Embryonic facial prominence (tissue), 1 donor: ENCODE data around the gene PLCB4.

Source experiments
- DNase-seq: peaks from one replicate; pipeline ENCODE4 v3.0.0-alpha.2; 2016; ENCODE audit errors: extremely low spot score

The PLCB4 gene

DNA sequence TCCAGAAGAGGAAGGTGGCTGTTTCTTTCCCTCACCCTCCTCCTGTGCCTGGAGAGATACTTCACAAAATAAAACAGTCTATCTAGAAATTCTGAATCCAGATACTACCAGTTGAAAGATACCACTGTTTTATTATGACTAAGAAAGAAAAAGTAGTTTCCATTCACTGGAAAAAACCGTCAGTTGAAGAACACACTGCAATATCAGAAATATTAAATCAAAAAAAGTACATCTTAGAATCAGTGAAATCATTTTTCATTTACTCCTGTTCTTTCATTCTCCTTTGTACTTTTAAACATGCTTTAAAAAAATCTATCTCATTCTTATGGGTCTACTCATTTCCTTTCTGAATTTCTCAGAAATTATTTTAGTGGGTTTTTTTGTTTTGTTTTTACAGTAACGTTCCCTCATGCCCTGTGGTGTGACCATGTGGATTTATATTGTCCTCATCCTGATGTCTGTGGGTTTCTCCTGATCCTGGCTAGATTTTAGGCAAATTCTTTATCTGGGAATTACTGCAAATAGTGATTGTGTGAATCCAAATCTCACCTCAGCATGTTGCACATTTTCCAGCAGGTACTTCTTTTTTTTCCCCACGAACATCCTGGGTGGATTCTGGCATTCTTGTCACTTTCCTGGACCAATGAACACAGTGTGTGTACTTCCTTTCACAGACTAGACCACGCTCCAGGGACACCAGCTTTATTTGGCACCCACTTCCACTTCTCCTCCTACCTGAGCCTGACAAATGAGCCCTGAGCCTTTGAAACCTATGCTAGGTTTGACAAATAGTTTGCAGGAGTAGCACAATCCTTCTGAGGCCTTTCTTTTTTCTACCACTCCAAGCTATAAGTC is 331.5 kb downstream of the PLCB4 start:
- DNase-seq = no peak

DNA sequence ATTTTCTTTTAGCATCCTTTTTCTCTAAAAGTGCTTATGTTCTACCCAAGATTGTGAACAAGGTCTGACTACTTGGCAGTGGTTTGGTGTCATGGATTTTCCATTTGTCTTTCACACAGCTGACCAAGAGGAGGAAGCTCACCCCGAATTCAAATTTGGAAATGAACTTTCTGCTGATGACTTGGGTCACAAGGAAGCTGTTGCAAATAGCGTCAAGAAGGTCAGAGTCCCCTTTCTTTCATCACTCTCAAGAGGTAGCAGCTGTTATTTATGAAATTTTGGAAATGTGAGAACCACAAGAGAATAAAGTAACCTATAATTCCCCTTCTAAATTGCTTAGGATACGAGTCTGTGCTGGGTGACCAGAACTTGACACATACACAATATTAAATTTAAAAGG is 332.5 kb downstream of the PLCB4 start:
- no peak for DNase-seq

DNA sequence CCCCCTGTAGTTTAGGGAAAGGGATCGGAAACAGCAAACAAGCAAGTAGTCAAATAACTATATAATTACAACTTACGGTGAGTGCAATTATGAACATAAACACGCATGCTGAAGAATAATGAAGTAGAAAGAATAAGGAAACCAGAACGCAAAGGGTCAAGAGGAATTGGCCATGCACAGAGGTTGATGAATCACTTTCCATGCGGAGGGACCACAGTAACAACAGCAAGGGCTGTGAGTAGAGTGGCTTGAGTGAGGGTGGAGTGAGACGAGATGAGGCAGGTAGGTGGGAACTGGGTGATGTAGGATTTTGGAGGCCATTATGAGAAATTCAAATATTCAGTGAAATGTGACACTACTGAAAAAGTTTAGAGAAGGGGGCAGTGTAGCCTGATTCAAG is 333.3 kb downstream of the PLCB4 start:
- no peak for DNase-seq

DNA sequence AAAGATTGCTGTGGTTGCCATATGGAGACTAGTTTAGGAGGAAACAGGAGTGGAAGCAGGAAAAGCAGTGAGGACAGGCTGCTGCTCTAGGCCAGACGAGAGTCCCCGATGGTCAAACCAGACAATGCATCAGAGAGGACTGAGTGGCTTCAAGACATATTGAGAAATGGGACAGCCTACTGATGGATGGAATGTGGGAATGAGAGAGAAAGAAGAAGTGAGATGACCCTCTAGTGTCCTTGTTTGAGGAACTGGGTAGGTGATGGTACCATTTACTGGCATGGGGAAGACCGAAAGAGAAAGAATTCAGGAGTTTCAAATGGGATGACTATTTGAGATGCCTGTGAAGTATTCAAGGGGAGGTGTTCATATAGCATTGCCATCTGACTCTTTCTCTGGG is 333.7 kb downstream of the PLCB4 start:
- no peak for DNase-seq

DNA sequence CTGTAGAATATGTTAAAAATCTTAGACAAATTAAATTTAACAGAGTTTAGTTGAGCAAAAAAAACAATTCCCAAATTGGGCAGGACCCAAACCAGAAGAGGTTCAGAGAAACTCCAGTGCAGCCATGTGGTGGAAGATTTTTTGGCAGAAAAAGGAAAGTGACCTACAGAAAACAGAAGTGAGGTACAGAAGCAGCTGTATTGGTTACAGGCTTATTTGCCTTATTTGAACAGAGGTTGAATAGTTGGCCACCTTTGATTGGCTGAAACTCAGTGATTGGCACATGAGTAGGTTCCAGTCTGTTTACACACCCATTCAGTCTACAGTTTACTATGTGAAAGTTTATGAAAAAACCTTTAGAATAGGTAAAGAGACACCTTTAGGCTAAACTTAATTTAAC is 334.6 kb downstream of the PLCB4 start:
- no peak for DNase-seq

DNA sequence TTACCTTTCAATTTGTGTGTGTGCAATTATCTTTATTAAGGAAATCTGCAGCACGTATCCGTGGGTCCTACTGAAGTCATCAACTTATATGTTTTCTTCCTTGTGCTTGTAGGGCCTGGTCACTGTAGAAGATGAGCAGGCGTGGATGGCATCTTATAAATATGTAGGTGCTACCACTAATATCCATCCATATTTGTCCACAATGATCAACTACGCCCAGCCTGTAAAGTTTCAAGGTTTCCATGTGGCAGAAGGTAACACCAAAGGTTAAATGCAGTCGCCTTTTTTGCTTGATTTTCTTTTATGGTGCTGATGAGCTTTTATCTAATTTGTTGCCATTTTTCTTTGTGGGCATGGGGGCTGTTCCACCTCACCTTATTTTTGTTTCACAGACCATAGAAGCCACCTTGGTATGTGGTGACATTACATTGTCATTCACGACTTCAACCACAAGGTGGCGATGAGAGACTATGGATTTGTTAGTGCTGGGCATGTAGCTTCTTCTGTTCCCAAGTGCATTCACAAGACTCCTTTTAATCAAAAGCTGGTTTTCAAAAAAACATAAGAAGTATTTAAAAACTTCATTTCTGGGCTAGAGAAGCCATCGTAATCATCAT is 339.0 kb downstream of the PLCB4 start:
- DNase-seq = no peak

DNA sequence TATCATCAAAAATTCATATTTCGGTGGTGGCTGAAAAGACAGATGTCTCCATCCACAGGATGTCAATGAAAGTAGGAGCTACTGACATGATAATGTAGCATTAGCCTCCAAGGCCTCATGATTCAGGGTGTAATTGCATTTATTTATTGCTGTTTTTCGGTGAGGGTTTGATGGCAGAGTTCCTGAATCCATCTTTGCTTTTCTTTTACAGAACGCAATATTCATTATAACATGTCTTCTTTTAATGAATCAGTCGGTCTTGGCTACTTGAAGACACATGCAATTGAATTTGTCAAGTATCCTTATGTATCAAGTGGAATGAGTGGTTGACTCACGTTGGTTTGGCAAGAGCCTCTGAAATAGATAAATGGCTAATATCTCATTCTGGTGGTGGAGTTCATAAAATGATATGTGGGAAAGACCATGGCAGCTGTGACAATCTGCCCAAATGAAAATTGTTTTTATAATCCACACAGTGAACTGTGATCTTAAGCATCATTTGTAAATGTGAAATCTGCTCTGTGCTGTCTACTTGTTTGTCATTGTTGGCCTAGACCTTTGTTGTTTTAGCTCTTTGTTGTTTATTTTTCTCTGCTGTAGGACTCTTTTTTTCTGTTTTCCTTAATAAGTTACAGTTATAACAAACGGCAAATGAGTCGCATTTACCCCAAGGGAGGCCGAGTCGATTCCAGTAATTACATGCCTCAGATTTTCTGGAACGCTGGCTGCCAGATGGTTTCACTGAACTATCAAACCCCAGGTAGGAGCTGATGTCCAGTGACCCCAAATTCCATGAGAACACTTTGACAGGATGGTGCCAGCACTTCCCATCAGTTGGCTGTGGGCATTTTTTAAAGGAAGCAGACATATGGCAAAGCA is 339.8 kb downstream of the PLCB4 start:
- DNase-seq = no peak

DNA sequence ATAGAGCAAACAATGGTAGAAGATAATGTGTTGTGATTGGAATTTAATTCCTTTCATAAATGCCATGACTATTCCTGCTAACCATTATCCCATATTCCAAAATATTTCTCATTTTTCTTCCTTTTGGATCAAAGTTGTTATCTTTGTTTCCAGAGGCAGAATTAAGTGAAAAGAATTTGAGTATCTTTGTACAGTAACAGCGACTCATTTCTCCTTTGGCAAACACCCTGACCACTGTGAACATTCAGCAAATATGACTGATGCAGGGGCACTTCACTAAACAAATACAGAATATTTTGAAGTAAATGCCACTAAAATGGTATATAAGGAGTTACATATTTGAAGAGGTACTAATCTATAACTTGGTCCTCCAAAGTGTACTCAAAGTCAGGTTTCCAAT is 340.5 kb downstream of the PLCB4 start:
- no peak for DNase-seq

DNA sequence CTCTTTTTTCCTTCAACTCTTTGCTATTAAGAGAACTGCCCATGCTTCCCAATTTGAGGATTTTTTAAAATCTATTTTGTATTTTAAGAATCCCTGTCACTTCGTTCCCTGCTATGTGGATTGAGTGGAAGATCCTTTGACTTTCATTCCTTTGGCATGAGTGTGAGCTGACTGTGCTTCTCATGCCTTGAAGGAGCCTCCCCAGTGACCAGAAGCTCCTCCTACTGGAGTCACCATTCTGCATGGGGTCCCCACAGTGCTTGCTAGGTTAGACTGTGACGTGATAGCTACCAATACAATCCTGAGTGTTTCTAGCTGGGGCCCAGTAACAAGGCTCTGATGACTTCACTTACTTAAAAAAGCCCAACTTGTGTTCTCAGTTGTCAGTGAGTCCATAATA is 341.1 kb downstream of the PLCB4 start:
- DNase-seq = no peak

DNA sequence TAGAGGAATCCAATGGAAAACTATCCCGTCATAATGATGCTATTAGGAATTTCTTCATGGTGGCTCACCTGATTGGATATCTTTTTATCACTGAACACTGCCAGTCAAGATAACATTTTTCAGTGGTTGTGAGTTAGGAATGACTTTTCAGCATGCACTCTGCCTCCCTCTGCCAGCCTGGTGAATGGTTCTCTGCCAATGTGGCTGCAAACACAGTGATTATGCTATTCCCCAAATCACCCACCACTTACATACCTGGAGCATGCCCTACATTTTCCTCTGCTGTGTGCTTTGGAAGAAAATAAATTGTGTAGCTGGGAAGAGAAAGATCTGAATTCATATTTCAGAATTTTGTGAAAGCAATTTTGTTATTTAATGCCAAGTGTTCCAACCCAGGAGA is 342.9 kb downstream of the PLCB4 start:
- no peak for DNase-seq

DNA sequence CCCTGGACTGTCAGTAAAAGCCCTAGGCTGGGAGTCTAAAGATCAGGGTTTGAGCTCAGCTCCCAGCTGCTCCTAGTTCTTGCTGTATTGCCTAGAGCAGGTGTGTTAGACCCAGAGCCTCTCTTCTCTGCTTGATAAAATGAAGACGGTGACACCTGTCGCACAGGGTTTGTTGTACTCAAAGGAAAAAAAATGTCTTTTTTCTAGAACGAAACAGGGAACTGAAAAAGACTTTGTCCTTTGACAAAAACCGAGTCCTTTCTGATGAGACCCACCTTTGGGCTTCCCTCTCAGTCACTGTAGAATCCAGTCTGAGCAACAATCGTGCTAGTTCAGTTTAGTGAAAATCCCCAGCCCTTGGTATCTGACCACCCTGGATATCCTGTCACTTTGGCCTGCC is 343.4 kb downstream of the PLCB4 start:
- no peak for DNase-seq

DNA sequence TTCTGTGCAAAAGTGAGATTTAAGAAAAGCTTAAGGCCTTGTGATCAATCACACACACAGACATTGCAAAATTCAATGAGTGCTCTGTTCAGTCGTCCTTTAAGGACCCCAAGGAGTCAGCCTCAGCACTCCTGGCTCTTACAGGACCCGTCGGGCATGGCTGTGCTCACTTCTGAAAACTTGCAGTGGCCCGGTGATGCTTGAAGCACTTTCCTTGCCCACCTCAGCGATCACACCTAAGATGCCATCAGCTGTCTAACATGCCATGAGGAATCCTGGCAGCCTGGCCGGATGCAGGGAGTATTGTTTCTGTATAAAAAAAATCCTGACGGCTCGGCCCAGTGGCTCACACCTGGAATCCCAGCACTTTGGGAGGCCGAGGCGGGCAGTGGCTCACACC is 344.1 kb downstream of the PLCB4 start:
- DNase-seq = no peak

DNA sequence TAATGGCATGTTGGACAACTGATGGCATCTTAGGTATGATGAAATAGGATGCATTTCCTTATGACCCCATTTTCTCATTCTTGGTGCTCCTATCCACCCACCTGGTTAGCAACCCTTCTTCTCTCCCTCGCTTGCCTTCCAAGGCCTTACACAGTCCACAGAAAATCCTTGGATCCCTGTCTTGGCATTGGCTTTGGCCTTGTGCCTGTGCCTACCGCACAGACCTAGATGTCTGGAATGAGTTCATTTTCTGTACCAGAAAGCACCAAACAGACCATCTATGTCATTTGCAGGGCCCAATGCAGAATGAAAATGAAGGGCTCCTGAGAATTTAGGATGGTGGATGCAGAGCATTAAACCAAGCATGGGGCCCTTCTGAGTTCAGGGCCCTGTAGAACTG is 346.5 kb downstream of the PLCB4 start:
- no peak for DNase-seq

DNA sequence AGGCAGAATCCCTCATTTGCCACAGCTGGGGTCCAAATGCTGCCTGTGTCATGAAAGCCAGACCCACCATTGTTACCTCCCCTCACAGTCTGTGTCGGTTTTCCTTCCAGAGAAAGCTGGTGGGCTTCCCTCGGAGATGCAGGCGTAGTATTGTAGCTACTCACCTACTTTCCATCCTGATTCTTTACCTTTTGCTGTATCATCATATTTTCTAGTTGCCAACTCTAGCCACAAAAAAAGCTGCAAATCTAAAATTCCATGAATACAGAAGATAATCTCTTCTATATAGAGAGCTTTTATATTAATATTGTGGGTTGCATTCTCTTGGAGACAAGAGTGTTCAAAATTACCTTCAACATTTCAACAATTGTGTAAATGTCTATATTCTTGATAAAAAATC is 347.5 kb downstream of the PLCB4 start:
- DNase-seq = no peak

DNA sequence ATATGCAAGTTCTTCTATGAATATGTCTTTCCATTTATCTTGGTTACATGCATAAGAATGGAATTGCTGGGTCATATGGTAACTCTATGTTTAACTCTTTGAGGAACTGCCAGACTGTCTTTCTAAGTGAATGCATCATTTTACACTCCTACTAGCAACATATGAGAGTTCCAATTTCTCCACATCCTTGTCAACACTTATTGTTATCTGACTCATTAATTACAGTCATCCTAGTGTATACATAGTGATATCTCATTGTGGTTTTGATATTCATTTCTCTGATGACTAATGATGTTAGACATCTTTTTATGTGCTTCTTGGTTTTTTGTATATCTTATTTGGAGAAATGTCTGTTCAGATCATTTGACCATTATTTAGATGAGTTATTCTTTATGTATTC is 348.8 kb downstream of the PLCB4 start:
- DNase-seq = no peak

DNA sequence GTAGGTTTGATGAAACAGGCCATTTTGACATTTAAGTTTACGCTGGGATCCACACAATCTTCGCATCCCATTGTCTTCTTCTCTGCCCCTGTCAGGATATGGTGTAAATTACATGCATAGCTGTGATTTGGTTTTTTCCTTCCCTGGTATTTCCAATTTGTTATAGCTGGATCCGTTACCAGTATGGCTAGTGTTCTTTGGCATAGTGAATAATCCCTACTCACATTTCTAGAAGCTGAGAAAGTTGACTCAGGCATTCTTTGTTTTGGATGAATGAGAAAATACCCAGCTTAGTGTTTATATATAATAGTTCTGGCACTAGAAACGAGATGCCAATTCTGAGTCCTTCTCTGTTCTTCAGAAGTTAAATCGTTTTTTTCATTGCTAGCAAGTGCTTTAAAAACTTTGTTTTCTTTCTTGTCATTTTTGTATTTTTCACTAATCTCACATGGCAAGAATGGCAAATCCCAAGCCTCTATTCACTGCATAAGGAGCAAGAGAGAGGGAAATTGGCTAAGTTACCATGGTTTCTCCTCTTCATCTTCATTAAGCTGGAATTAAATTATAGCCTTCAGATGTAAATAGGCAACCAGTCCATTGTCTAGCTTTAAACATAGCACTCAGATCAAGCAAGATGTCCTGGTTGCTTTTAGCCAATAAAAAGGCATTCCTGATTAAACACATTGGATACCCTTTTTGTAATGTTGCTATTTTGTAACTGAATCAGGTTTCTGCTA is 353.6 kb downstream of the PLCB4 start:
- no peak for DNase-seq

DNA sequence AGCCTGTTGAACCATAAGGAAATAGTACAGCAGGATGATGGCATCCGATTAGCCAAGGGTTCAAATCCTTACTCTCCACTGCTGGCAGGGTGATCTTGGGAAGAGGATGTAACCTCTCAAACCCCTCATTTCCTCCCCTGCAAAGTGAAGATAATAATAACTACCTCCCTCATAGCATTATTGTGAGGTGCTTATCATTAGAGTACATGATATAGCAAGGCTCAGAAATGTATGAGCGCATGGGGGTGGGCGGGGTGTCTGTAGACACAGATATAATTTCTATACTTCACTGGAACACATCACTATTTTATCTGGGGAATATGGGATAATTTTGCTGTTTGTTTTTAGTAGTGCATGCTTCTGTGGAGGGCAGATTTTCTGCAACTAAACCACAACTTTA is 355.7 kb downstream of the PLCB4 start:
- no peak for DNase-seq

DNA sequence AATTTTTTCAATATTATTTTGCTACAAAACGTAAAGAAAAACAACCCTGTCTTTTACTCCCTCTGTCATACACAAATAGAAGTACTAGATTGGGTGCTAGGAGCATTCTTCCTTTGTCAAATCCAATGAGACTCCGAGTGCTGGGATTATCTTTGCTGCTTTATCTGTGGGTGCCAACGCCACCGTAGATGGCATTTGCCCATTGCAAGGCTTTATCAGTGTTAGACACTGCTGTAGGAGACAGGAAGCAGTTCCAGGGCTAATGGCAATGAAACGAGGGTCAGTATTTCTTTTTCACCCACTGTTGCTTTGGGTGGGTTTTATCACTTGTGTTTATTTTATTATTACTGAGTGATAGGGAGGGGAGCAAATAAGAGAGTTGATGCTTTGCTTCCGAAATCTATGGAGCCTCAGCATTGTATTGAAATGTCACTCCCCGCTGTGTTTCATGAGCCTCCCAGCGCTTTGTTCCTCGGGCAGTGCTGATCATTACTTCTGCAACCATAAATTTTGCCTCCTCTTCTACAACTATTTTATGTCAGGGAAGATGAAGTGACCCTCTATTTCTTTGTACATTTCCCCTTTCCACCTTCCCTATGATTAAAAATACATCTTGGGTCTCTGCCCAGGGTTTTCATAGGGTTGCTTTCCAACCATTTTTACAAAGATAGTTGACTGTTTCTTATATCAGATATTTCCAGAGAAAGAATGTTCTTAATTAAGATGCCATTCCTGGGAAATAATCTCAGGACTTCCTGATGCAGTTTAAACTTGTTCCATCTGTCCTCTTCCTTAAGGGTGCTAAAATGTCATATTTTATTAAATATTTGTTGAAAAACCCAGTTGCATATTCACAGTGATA is 358.8 kb downstream of the PLCB4 start:
- DNase-seq = no peak

DNA sequence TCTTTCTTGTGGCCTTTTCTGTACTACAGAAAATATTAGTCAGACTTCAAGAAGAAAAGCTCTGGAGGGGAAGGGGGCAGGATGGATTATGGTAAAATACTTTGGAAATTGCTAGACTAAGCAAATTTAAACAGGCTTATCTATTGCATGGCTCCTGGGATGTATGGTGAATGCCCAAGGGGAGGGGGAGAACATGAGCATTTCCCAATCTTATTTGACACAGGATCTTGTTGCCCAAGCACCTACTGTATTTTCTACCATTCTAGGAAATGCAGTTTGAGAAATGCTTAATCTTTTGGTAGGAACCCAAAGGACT is 359.4 kb downstream of the PLCB4 start:
- no peak for DNase-seq

DNA sequence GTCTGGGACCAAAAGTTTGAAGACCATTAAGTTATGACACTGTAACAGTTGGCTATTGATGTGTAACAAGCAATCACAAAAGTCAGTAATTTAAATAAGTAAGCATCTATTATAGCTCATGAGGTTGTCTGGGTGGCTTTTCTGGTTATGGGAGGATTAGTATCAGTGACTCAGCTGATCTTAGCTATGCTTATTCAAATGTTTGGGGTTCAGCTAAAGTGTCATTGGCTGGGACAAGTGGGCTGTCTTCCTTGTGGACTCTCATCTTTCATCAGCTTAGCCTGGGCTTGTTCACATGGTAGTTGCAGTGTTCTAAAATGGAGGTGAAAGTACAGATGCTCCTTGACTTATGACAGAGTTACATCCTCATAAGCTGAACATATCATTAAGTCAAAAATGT is 370.9 kb downstream of the PLCB4 start:
- DNase-seq = no peak

DNA sequence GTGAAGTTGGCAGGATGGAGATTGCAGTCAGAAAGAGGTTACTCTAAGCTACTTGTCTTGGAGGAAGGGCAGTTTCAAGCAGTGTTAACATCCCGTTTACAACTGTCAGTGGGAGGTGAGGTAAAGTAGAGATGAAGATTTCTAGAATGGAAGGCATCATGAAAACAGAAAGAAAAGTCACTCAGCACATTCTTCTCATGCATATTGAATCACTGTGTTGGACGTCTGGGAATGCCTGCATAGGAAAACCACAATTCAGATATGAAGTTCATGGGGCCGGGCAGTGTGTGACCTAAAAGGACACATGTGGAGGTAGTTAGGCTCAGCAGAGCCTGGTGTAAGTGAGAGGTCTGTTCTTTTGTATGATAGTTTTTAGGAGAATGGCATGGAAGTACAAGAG is 372.0 kb downstream of the PLCB4 start:
- no peak for DNase-seq
